HG02798 (cell line): ENCODE measurements around the gene FLT4.

Experiments
- ATAC-seq: cut with Tn5 transposase; IDR thresholded peaks from one replicate; pipeline ENCODE4 v1.9.1; 2021; ENCODE audit warnings: mild to moderate bottlenecking; ENCODE audit not compliant: unreplicated experiment, poor library complexity

FLT4 gene

DNA sequence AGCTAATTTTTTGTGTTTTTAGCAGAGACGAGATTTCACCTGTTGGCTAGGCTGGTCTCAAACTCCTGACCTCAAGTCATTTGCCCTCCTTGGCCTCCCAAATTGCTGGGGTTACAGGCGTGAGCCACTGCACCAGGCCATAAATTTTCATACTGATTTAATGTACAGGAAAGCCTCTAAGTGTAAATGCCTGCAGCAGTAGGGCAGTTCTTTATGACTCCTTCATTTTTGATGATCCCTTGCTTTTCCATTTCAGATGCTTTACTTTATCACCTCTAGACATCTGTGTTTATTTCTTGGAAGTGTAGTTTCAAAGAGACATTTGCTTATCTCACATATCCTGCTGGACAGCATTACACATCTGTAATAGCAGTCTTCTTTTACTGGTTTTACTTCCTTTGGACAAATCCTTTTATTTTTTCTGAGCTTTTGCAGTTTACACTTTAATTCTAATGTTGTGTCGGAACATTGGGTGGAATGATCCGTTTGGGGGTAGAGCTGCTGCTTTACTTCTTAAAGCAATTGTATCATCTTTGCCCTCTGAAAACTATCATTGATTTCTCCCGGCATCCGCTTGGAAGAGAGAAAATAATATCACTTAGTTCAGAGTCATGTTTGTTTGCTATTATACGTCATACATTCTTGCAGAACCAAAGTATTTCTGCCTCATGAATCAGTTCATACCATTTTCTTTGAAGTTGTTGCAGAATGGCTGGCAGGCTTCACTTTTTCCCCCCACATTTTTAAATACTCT is 94.1 kb downstream of the FLT4 start:
- ATAC-seq, result no peak

DNA sequence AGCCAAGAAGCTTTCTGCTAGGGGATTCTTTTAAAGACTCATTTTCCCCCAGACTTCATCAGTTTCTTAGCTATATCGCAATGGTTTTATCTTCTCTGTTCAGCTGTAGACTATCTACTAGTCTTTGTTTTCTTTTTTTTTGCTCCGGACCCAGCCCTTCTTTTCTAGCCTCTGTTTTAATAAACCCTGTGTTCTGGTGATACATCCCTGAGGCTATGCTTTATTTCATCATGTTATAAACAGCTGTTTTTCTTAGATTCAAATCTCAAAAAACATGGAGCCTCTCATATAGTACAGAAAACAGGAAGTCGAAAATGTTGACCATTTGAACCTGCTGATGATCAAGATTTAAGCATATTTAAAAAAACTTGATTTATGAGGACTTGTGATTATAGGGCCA is 95.9 kb downstream of the FLT4 start:
- ATAC-seq, result no peak
